Right hindlimb (tissue), 1 donor: ENCODE data around the gene TUBGCP6.
"Not testable (repeated sequence)": the region's sequence is repeated elsewhere in the genome, so short reads cannot be mapped to it uniquely, and the experiment has no call there.

Experiments used
- DNase-seq: peaks from one replicate; pipeline ENCODE4 v3.0.0-alpha.2; 2018

TUBGCP6 gene

GRCh38 chr22:50208430-50208938, 36.3 kb downstream of the TUBGCP6 start:
- DNase-seq, result no peak

- peak; percentile 36 for DNase-seq
These were observed 37.3 kb downstream of the TUBGCP6 start for GRCh38 chr22:50207383-50208140.

- peak; percentile 36 for DNase-seq
These were observed 38.2 kb downstream of the TUBGCP6 start for GRCh38 chr22:50206599-50206998.

- DNase-seq, result no peak
These were observed 38.8 kb downstream of the TUBGCP6 start for GRCh38 chr22:50205781-50206569.

GRCh38 chr22:50204998-50205397, 39.8 kb downstream of the TUBGCP6 start:
- not testable (repeated sequence) for DNase-seq

GRCh38 chr22:50204571-50204970, 40.3 kb downstream of the TUBGCP6 start:
- DNase-seq, result no peak

GRCh38 chr22:50203288-50203687, 41.5 kb downstream of the TUBGCP6 start:
- no peak for DNase-seq

- DNase-seq, result no peak
These were observed 42.6 kb downstream of the TUBGCP6 start for GRCh38 chr22:50202130-50202666.

GRCh38 chr22:50201191-50202129, 43.4 kb downstream of the TUBGCP6 start:
- DNase-seq, result peak; percentile 45

GRCh38 chr22:50200461-50201190, 44.2 kb downstream of the TUBGCP6 start, which contains the start of gene SELENOO:
SELENOO (plus strand) TSS chr22:50201011; CDS start chr22:50201037, 26 bp downstream.
- peak; percentile 97 for DNase-seq

GRCh38 chr22:50199829-50200460, 44.9 kb downstream of the TUBGCP6 start:
- DNase-seq, result no peak

GRCh38 chr22:50199251-50199721, 45.5 kb downstream of the TUBGCP6 start:
- no peak for DNase-seq

- no peak for DNase-seq
These were observed 46.2 kb downstream of the TUBGCP6 start for GRCh38 chr22:50198624-50199017.

GRCh38 chr22:50197856-50198623, 46.8 kb downstream of the TUBGCP6 start:
- no peak for DNase-seq

GRCh38 chr22:50197000-50197800, 47.6 kb downstream of the TUBGCP6 start:
- DNase-seq, result no peak

GRCh38 chr22:50196256-50196655, 48.6 kb downstream of the TUBGCP6 start:
- DNase-seq, result no peak

- no peak for DNase-seq
These were observed 50.6 kb downstream of the TUBGCP6 start for GRCh38 chr22:50194037-50194805.

GRCh38 chr22:50193621-50194020, 51.2 kb downstream of the TUBGCP6 start:
- no peak for DNase-seq
